HepG2 (cell line): Measurements from ENCODE around the gene ORC3. TPM values are rescaled to one million over a fixed set of nuclear protein-coding genes. Genes with fewer than 3 reads are reported as not detected.

Source experiments
- ARNT2 ChIP-seq: sonication (generic); formaldehyde crosslinking; IDR thresholded peaks from 2 replicates; pipeline ENCODE4 v1.8.0; 2022; ENCODE audit warnings: mild to moderate bottlenecking, low read depth, missing genetic modification reagents, moderate library complexity
- BHLHE40 ChIP-seq: IDR thresholded peaks from 2 replicates; pipeline ENCODE4 v1.6.1; 2011; ENCODE audit warnings: low read length, improper control_type of control experiment
- CBX2 ChIP-seq, 2 experiments: fragments of 200-600 bp in 1 of 2; sonication (generic); formaldehyde crosslinking in 1 of 2; IDR thresholded peaks; 2 replicates each; pipeline versions ENCODE4 v1.7.0 to v1.8.1; 2018 to 2022; ENCODE audit warnings: low read depth in 2 of 2, low read length in 1 of 2, mild to moderate bottlenecking in 1 of 2, missing genetic modification reagents in 1 of 2
- CCDC6 ChIP-seq: sonication (generic); formaldehyde crosslinking; IDR thresholded peaks from 2 replicates; pipeline ENCODE4 v1.8.1; 2022; ENCODE audit warnings: mild to moderate bottlenecking, missing genetic modification reagents, moderate library complexity
- DPF2 ChIP-seq: sonication (generic); formaldehyde crosslinking; IDR thresholded peaks from 2 replicates; pipeline ENCODE4 v1.4.0; 2020; ENCODE audit warnings: mild to moderate bottlenecking, low read depth, missing genetic modification reagents, borderline replicate concordance
- FOXA1 ChIP-seq, 2 experiments: fragments of 450-650 bp in 1 of 2; sonication (generic) in 1 of 2; formaldehyde crosslinking in 1 of 2; IDR thresholded peaks; 2 replicates each; pipeline versions ENCODE4 v1.4.0 to v1.6.1; 2016 to 2020; ENCODE audit warnings: missing genetic modification reagents in 1 of 2
- FOXK1 ChIP-seq: sonication (generic); formaldehyde crosslinking; IDR thresholded peaks from 2 replicates; pipeline ENCODE4 v1.4.0; 2020; ENCODE audit warnings: low read depth, missing genetic modification reagents, borderline replicate concordance
- HCFC1 ChIP-seq: fragments of 150-350 bp; IDR thresholded peaks from 2 replicates; pipeline ENCODE4 v1.6.1; 2014; ENCODE audit warnings: low read depth, low read length
- IKZF4 ChIP-seq: sonication (generic); formaldehyde crosslinking; IDR thresholded peaks from 2 replicates; pipeline ENCODE4 v1.5.1; 2020; ENCODE audit warnings: borderline replicate concordance, mild to moderate bottlenecking, low read depth, missing genetic modification reagents; ENCODE audit errors: not compliant biosample characterization
- ISX ChIP-seq: sonication (generic); formaldehyde crosslinking; conservative IDR thresholded peaks from 2 replicates; pipeline ENCODE4 v1.5.0; 2020; ENCODE audit warnings: missing genetic modification reagents
- KDM3A ChIP-seq: IDR thresholded peaks from 2 replicates; pipeline ENCODE4 v1.6.1; 2018; ENCODE audit warnings: low read depth, missing compliant biosample characterization
- MEIS2 ChIP-seq: sonication (generic); formaldehyde crosslinking; IDR thresholded peaks from 2 replicates; pipeline ENCODE4 v1.9.0; 2021; ENCODE audit warnings: mild to moderate bottlenecking, missing genetic modification reagents
- NR1H2 ChIP-seq: sonication (generic); formaldehyde crosslinking; IDR thresholded peaks from 2 replicates; pipeline ENCODE4 v1.8.1; 2022; ENCODE audit warnings: low read depth, missing genetic modification reagents, borderline replicate concordance
- RAD51 ChIP-seq: fragments of 450-650 bp; IDR thresholded peaks from 2 replicates; pipeline ENCODE4 v1.6.1; 2016; ENCODE audit warnings: borderline replicate concordance
- RXRB ChIP-seq: IDR thresholded peaks from 2 replicates; pipeline ENCODE4 v1.6.1; 2016; ENCODE audit warnings: borderline replicate concordance, missing genetic modification reagents, missing compliant biosample characterization
- SUZ12 ChIP-seq: fragments of 150-350 bp; IDR thresholded peaks from 2 replicates; pipeline ENCODE4 v1.6.1; 2014; ENCODE audit warnings: low read depth, low read length
- TAF15 ChIP-seq: fragments of 200-400 bp; formaldehyde crosslinking; IDR thresholded peaks from one replicate; pipeline ENCODE4 v1.6.1; 2018; ENCODE audit warnings: mild to moderate bottlenecking, low read depth, low read length; ENCODE audit not compliant: poor library complexity, severe bottlenecking
- ZNF441 ChIP-seq: sonication (generic); formaldehyde crosslinking; IDR thresholded peaks from 2 replicates; pipeline ENCODE4 v1.7.0; 2021; ENCODE audit warnings: missing genetic modification reagents, borderline replicate concordance
- ZNF543 ChIP-seq: sonication (generic); formaldehyde crosslinking; IDR thresholded peaks from 2 replicates; pipeline ENCODE4 v1.4.0; 2020; ENCODE audit warnings: mild to moderate bottlenecking, missing genetic modification reagents
- ZNF670 ChIP-seq: sonication (generic); formaldehyde crosslinking; IDR thresholded peaks from 2 replicates; pipeline ENCODE4 v1.8.0; 2022; ENCODE audit warnings: mild to moderate bottlenecking, missing genetic modification reagents, borderline replicate concordance
- ZNF7 ChIP-seq: IDR thresholded peaks from 2 replicates; pipeline ENCODE4 v1.6.1; 2016; ENCODE audit warnings: missing biosample characterization, missing genetic modification reagents
- ZNF720 ChIP-seq: sonication (generic); formaldehyde crosslinking; IDR thresholded peaks from 2 replicates; pipeline ENCODE4 v1.4.0; 2020; ENCODE audit warnings: missing genetic modification reagents
- ZSCAN21 ChIP-seq: sonication (generic); formaldehyde crosslinking; IDR thresholded peaks from 2 replicates; pipeline ENCODE4 v1.8.0; 2022; ENCODE audit warnings: mild to moderate bottlenecking, missing genetic modification reagents, moderate library complexity, borderline replicate concordance
- polyA plus RNA-seq, 8 experiments: library from polyadenylated mRNA; depleted of rRNA in 3 of 8; stranded (reverse) in 7 of 8; unstranded in 1 of 8; fragments of >200 nt; fragmentation: Illumina TruSeq in 4 of 8; extraction: Trizol in 4 of 8; gene quantifications; 2 replicates each; pipeline versions ENCODE4 v1.2.1 to v1.2.3, GENCODE V29; 2011 to 2016; ENCODE audit warnings: low read depth in 4 of 8, missing spikeins in 1 of 8, mixed read lengths in 1 of 8; ENCODE audit not compliant: insufficient read depth in 1 of 8
- total RNA-seq, 5 experiments: library from RNA; depleted of rRNA; stranded (reverse); fragments of >200 nt; fragmentation: Illumina TruSeq; extraction: Trizol; gene quantifications; 2 replicates each; pipeline ENCODE4 v1.2.3, GENCODE V29; 2016; ENCODE audit warnings: low read depth in 1 of 5
- TF ChIP-seq, protein P1 (sequence below): sonication (generic); formaldehyde crosslinking; IDR thresholded peaks from 2 replicates; pipeline ENCODE4 v1.5.1; 2020; ENCODE audit warnings: missing genetic modification reagents, mild to moderate bottlenecking, borderline replicate concordance
- TF ChIP-seq, protein P2 (sequence below): sonication (generic); formaldehyde crosslinking; IDR thresholded peaks from 2 replicates; pipeline ENCODE4 v1.8.0; 2022; ENCODE audit warnings: missing genetic modification reagents, low read depth, mild to moderate bottlenecking, borderline replicate concordance
- TF ChIP-seq, protein P3 (sequence below): sonication (generic); formaldehyde crosslinking; IDR thresholded peaks from 2 replicates; pipeline ENCODE4 v1.8.1; 2023; ENCODE audit warnings: mild to moderate bottlenecking, moderate library complexity, missing genetic modification reagents
- TF ChIP-seq, protein P4 (sequence below): sonication (generic); formaldehyde crosslinking; conservative IDR thresholded peaks from 2 replicates; pipeline ENCODE4 v1.8.1; 2023; ENCODE audit warnings: missing genetic modification reagents

ORC3 gene
- total and polyA plus RNA-seq, 2 of the 13 experiments (the other 11 are each of a cell fraction or from before 2014, with no cell fraction given): 21.8 to 43.5 TPM

DNA sequence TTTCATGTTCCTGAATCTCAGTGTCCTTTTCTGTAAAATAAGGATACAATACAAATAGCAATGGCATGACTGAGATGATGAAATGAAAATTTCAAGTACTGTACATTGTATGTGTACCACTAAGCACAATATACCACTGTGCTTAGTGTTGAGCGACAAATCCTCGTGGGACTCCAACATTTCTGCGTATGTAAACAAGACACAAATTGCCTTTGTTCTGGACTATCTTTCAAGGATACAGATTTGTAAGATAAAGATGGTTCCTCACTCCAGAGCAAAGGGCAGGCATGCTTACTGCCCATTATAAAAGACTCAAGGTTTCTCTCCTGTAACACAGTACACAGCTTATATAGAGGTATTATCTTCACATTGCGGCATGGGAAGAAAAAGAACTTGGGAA is 6.1 kb upstream of the ORC3 start (continued):
- TF ChIP-seq, protein P1, sequence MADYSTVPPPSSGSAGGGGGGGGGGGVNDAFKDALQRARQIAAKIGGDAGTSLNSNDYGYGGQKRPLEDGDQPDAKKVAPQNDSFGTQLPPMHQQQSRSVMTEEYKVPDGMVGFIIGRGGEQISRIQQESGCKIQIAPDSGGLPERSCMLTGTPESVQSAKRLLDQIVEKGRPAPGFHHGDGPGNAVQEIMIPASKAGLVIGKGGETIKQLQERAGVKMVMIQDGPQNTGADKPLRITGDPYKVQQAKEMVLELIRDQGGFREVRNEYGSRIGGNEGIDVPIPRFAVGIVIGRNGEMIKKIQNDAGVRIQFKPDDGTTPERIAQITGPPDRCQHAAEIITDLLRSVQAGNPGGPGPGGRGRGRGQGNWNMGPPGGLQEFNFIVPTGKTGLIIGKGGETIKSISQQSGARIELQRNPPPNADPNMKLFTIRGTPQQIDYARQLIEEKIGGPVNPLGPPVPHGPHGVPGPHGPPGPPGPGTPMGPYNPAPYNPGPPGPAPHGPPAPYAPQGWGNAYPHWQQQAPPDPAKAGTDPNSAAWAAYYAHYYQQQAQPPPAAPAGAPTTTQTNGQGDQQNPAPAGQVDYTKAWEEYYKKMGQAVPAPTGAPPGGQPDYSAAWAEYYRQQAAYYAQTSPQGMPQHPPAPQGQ: no peak
- TF ChIP-seq CBX2 (IDR thresholded peaks at IDR 0.05; ENCODE audit: low read depth, low read length): no peak
- no peak for TF ChIP-seq CBX2 (CRISPR knock-in tag; IDR thresholded peaks at IDR 0.05; ENCODE audit: low read depth)
- TF ChIP-seq CCDC6 (CRISPR knock-in tag): no peak
- TF ChIP-seq RXRB (CRISPR knock-in tag): peak; percentile 82; the same call in 1 of the 2 replicates
- TF ChIP-seq ZNF670: no peak
- no peak for TF ChIP-seq TAF15
- no peak for TF ChIP-seq SUZ12
- peak; percentile 82; the same call in 1 of the 2 replicates for TF ChIP-seq FOXK1 (CRISPR knock-in tag)
- TF ChIP-seq BHLHE40: no peak
- TF ChIP-seq FOXA1 (IDR thresholded peaks at IDR 0.05): no peak
- peak; percentile 96 for TF ChIP-seq FOXA1 (CRISPR knock-in tag; IDR thresholded peaks at IDR 0.05)
- TF ChIP-seq, protein P2, sequence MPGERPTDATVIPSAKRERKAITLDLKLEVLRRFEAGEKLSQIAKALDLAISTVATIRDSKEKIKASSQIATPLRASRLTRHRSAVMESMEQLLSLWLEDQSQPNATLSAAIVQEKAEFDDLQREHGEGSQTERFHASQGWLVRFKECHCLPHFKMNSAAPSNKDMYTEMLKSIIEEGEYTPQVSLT (CRISPR knock-in tag): no peak
- TF ChIP-seq, protein P3, sequence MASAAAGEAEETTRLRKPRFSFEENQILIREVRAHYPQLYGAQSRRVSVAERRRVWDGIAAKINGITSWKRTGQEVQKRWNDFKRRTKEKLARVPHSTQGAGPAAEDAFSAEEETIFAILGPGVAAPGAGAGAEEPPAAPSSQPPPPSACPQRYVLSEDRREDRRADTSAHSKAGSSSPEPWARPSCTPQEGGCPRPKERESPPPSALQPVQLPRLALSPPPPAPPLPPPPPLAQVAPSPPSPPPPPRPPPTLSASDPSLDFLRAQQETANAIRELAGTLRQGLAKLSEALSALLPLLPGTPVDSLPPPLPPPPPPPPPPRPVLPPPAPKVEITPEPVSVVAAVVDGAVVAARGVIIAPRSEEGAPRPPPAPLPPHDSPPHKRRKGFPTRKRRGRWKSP (CRISPR knock-in tag): no peak
- TF ChIP-seq HCFC1: no peak
- TF ChIP-seq ISX (CRISPR knock-in tag): no peak
- TF ChIP-seq NR1H2 (CRISPR knock-in tag): no peak
- no peak for TF ChIP-seq MEIS2 (CRISPR knock-in tag)
- TF ChIP-seq ZNF720 (CRISPR knock-in tag): no peak
- TF ChIP-seq, protein P4, sequence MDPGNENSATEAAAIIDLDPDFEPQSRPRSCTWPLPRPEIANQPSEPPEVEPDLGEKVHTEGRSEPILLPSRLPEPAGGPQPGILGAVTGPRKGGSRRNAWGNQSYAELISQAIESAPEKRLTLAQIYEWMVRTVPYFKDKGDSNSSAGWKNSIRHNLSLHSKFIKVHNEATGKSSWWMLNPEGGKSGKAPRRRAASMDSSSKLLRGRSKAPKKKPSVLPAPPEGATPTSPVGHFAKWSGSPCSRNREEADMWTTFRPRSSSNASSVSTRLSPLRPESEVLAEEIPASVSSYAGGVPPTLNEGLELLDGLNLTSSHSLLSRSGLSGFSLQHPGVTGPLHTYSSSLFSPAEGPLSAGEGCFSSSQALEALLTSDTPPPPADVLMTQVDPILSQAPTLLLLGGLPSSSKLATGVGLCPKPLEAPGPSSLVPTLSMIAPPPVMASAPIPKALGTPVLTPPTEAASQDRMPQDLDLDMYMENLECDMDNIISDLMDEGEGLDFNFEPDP (CRISPR knock-in tag): no peak
- no peak for TF ChIP-seq ZNF7 (CRISPR knock-in tag)
- peak; percentile 44; the same call in 1 of the 2 replicates for TF ChIP-seq KDM3A (CRISPR knock-in tag)
- TF ChIP-seq RAD51: no peak
- TF ChIP-seq ZNF441: no peak
- no peak for TF ChIP-seq ARNT2 (CRISPR knock-in tag)
- TF ChIP-seq IKZF4 (CRISPR knock-in tag): no peak
- 0 out of 2 replicates have a peak, but pooled peaks have one; percentile 24 for TF ChIP-seq DPF2 (CRISPR knock-in tag)
- TF ChIP-seq ZNF543 (CRISPR knock-in tag): no peak
- no peak for TF ChIP-seq ZSCAN21 (CRISPR knock-in tag)
